Measurements from ENCODE around the gene MIX23. TPM values are rescaled to one million over a fixed set of nuclear protein-coding genes. Genes with fewer than 3 reads are reported as not detected.

Gene MIX23
- polyA plus RNA-seq (ENCODE audit: insufficient read length in 4 of 4): 10 to 100 TPM; 33.8 to 74.2 (median 57.3) TPM

- peak; percentile 72 to 79 (median 76) for DNase-seq (ENCODE audit: low read depth in 4 of 4, low spot score in 3 of 4)
Measured at GRCh38 chr3:122382888-122383666, at the start of gene MIX23. Gene MIX23, minus strand, starts transcription at chr3:122383231. Its CDS starts 7 bp downstream, at chr3:122383224.

GRCh38 chr3:122430371-122430770, 47.3 kb upstream of the MIX23 start:
- DNase-seq (ENCODE audit: low read depth in 4 of 4, low spot score in 3 of 4): no peak

- DNase-seq (ENCODE audit: low read depth in 4 of 4, low spot score in 3 of 4): no peak
Measured at GRCh38 chr3:122427857-122428471, 44.9 kb upstream of the MIX23 start.

- no peak for DNase-seq (ENCODE audit: low read depth in 4 of 4, low spot score in 3 of 4)
Measured at GRCh38 chr3:122421836-122422235, 38.8 kb upstream of the MIX23 start.

GRCh38 chr3:122421101-122421500, 38.1 kb upstream of the MIX23 start:
- DNase-seq (ENCODE audit: low read depth in 4 of 4, low spot score in 3 of 4): no peak

GRCh38 chr3:122416966-122417365, 33.9 kb upstream of the MIX23 start:
- no peak for DNase-seq (ENCODE audit: low read depth in 4 of 4, low spot score in 3 of 4)

GRCh38 chr3:122415762-122416654, 33.0 kb upstream of the MIX23 start, which contains the start of gene WDR5B:
Gene WDR5B, minus strand, starts transcription at chr3:122416062. Its CDS starts 534 bp downstream, at chr3:122415528.
- DNase-seq (ENCODE audit: low read depth in 4 of 4, low spot score in 3 of 4): peak; percentile 97 to 99 (median 98)

GRCh38 chr3:122415104-122415744, 32.2 kb upstream of the MIX23 start:
- DNase-seq (ENCODE audit: low read depth in 4 of 4, low spot score in 3 of 4): peak in 1 of 4 donors; percentile 27

- no peak for DNase-seq (ENCODE audit: low read depth in 4 of 4, low spot score in 3 of 4)
Measured at GRCh38 chr3:122414391-122414790, 31.4 kb upstream of the MIX23 start.

GRCh38 chr3:122410639-122411038, 27.6 kb upstream of the MIX23 start:
- DNase-seq (ENCODE audit: low read depth in 4 of 4, low spot score in 3 of 4): no peak

GRCh38 chr3:122410111-122410510, 27.1 kb upstream of the MIX23 start:
- DNase-seq (ENCODE audit: low read depth in 4 of 4, low spot score in 3 of 4): no peak

GRCh38 chr3:122409446-122409845, 26.4 kb upstream of the MIX23 start:
- DNase-seq (ENCODE audit: low read depth in 4 of 4, low spot score in 3 of 4): no peak

GRCh38 chr3:122407946-122408345, 24.9 kb upstream of the MIX23 start:
- no peak for DNase-seq (ENCODE audit: low read depth in 4 of 4, low spot score in 3 of 4)

GRCh38 chr3:122406198-122406597, 23.2 kb upstream of the MIX23 start:
- DNase-seq (ENCODE audit: low read depth in 4 of 4, low spot score in 3 of 4): no peak

GRCh38 chr3:122405015-122405414, 22.0 kb upstream of the MIX23 start:
- no peak for DNase-seq (ENCODE audit: low read depth in 4 of 4, low spot score in 3 of 4)

- DNase-seq (ENCODE audit: low read depth in 4 of 4, low spot score in 3 of 4): no peak
Measured at GRCh38 chr3:122403489-122403888, 20.5 kb upstream of the MIX23 start.

GRCh38 chr3:122398920-122399319, 15.9 kb upstream of the MIX23 start:
- DNase-seq (ENCODE audit: low read depth in 4 of 4, low spot score in 3 of 4): no peak

GRCh38 chr3:122397201-122397600, 14.2 kb upstream of the MIX23 start:
- DNase-seq (ENCODE audit: low read depth in 4 of 4, low spot score in 3 of 4): no peak

GRCh38 chr3:122396511-122396910, 13.5 kb upstream of the MIX23 start:
- DNase-seq (ENCODE audit: low read depth in 4 of 4, low spot score in 3 of 4): no peak

- no peak for DNase-seq (ENCODE audit: low read depth in 4 of 4, low spot score in 3 of 4)
Measured at GRCh38 chr3:122395582-122395981, 12.6 kb upstream of the MIX23 start.
